OCI-LY1 (cell line): ENCODE measurements around the gene IRS2.

ENCODE experiments used
- H2AFZ ChIP-seq: fragments of 200-600 bp; sonication (generic), shearing (Covaris generic); 2 replicates; pipeline ENCODE4 v1.6.0; 2014; ENCODE audit warnings: antibody characterized with exemption, mild to moderate bottlenecking, low read length
- H3F3A ChIP-seq: fragments of 200-600 bp; sonication (generic), shearing (Covaris generic); 2 replicates; pipeline ENCODE4 v1.6.0; 2014; ENCODE audit warnings: mild to moderate bottlenecking, antibody characterized with exemption, low read length, moderate library complexity; ENCODE audit not compliant: insufficient read depth
- H3K27ac ChIP-seq: fragments of 200-600 bp; sonication (generic); 2 replicates; pipeline ENCODE4 v1.5.1; 2014; ENCODE audit warnings: low read length, mixed run types, mild to moderate bottlenecking, low read depth; ENCODE audit not compliant: poor library complexity, severe bottlenecking
- H3K27me3 ChIP-seq: fragments of 200-600 bp; sonication (generic); 2 replicates; pipeline ENCODE4 v1.6.0; 2014; ENCODE audit warnings: antibody characterized with exemption, mild to moderate bottlenecking, low read length, moderate library complexity; ENCODE audit not compliant: insufficient read depth
- H3K36me3 ChIP-seq: fragments of 200-600 bp; sonication (generic); 2 replicates; pipeline ENCODE4 v1.6.1; 2014; ENCODE audit warnings: mild to moderate bottlenecking, antibody characterized with exemption, low read length, moderate library complexity, mixed read lengths; ENCODE audit not compliant: insufficient read depth
- H3K4me1 ChIP-seq: fragments of 200-600 bp; sonication (generic); 2 replicates; pipeline ENCODE4 v1.5.1; 2014; ENCODE audit warnings: mild to moderate bottlenecking, low read length, moderate library complexity; ENCODE audit not compliant: insufficient read depth, severe bottlenecking
- H3K4me2 ChIP-seq: fragments of 200-600 bp; sonication (generic), shearing (Covaris generic); 2 replicates; pipeline ENCODE4 v1.6.1; 2014; ENCODE audit warnings: low read length
- H3K4me3 ChIP-seq: fragments of 200-600 bp; sonication (generic); 2 replicates; pipeline ENCODE4 v1.5.1; 2014; ENCODE audit warnings: low read length, low read depth, mild to moderate bottlenecking, mixed read lengths; ENCODE audit not compliant: poor library complexity, severe bottlenecking
- H3K79me2 ChIP-seq: fragments of 200-600 bp; shearing (Covaris generic); 2 replicates; pipeline ENCODE4 v1.6.1; 2016; ENCODE audit warnings: mixed run types, low read length, mixed read lengths; ENCODE audit not compliant: insufficient read depth
- H3K9ac ChIP-seq: fragments of 200-600 bp; sonication (generic), shearing (Covaris generic); 2 replicates; pipeline ENCODE4 v1.6.1; 2014; ENCODE audit warnings: mild to moderate bottlenecking, low read length, mixed read lengths
- H3K9me2 ChIP-seq: fragments of 200-600 bp; sonication (generic), shearing (Covaris generic); 2 replicates; pipeline ENCODE4 v1.6.1; 2014; ENCODE audit warnings: low read depth, mild to moderate bottlenecking, low read length, mixed read lengths
- H3K9me3 ChIP-seq: fragments of 200-600 bp; shearing (Covaris generic); 2 replicates; pipeline ENCODE4 v1.6.1; 2014; ENCODE audit warnings: low read length, mixed read lengths
- H4K20me1 ChIP-seq: fragments of 200-600 bp; sonication (generic), shearing (Covaris generic); 2 replicates; pipeline ENCODE4 v1.6.0; 2016; ENCODE audit warnings: mild to moderate bottlenecking, low read length; ENCODE audit not compliant: insufficient read depth
- CTCF ChIP-seq: fragments of 200-600 bp; sonication (generic), shearing (Covaris generic); IDR thresholded peaks from 2 replicates; pipeline ENCODE4 v1.5.1; 2017; ENCODE audit warnings: mild to moderate bottlenecking, antibody characterized with exemption, low read length, moderate library complexity, mixed read lengths
- EZH2 ChIP-seq: fragments of 200-600 bp; sonication (generic), shearing (Covaris generic); IDR thresholded peaks from 2 replicates; pipeline ENCODE4 v1.8.0; 2017; ENCODE audit warnings: borderline replicate concordance, mixed run types, mild to moderate bottlenecking, antibody characterized with exemption, low read length, moderate library complexity, mixed read lengths

Gene IRS2

GRCh38 chr13:109807345-109807744 lies 21.0 kb upstream of the IRS2 start:
- Histone ChIP-seq H3K4me1 (no peaks in the 10 kb centered on the region), H4K20me1 (no peaks in the 10 kb centered on the region), H3K4me3 (no peak overlapping the region), H3F3A (no peaks in the 10 kb centered on the region), H3K79me2 (no peaks in the 10 kb centered on the region), H3K36me3 (no peaks in the 10 kb centered on the region), H3K27ac (no peak overlapping the region), H3K4me2 (no peak overlapping the region), H3K9ac (no peak overlapping the region), H2AFZ (no peak overlapping the region), H3K27me3 (no peaks in the 10 kb centered on the region; the same call in 1 of the 2 replicates), H3K9me2 (no peaks in the 10 kb centered on the region), H3K9me3 (no peaks in the 10 kb centered on the region)
- no peak for TF ChIP-seq CTCF
- no peak for TF ChIP-seq EZH2

GRCh38 chr13:109804654-109805053 lies 18.3 kb upstream of the IRS2 start:
- no peaks in the 10 kb centered on the region for H3F3A ChIP-seq
- no peaks in the 10 kb centered on the region for H3K9me2 ChIP-seq
- H3K9me3 ChIP-seq, result no peaks in the 10 kb centered on the region
- no peak overlapping the region for H3K9ac ChIP-seq
- no peak overlapping the region for H2AFZ ChIP-seq
- H3K36me3 ChIP-seq, result no peaks in the 10 kb centered on the region
- no peaks in the 10 kb centered on the region; the same call in 1 of the 2 replicates for H3K27me3 ChIP-seq
- no peaks in the 10 kb centered on the region for H3K4me1 ChIP-seq
- no peaks in the 10 kb centered on the region for H4K20me1 ChIP-seq
- H3K79me2 ChIP-seq, result no peaks in the 10 kb centered on the region
- H3K4me2 ChIP-seq, result no peak overlapping the region
- no peak overlapping the region for H3K27ac ChIP-seq
- TF ChIP-seq EZH2 (no peak), CTCF (no peak)
- no peak overlapping the region for H3K4me3 ChIP-seq

GRCh38 chr13:109803825-109804224 lies 17.4 kb upstream of the IRS2 start:
- Histone ChIP-seq H3F3A (no peaks in the 10 kb centered on the region), H3K9me2 (no peaks in the 10 kb centered on the region), H3K79me2 (no peaks in the 10 kb centered on the region), H3K27me3 (no peaks in the 10 kb centered on the region), H3K4me2 (no peak overlapping the region), H3K36me3 (no peaks in the 10 kb centered on the region), H2AFZ (no peak overlapping the region), H3K9me3 (no peaks in the 10 kb centered on the region), H3K4me3 (no peak overlapping the region), H4K20me1 (no peaks in the 10 kb centered on the region), H3K4me1 (no peaks in the 10 kb centered on the region), H3K9ac (no peak overlapping the region), H3K27ac (no peak overlapping the region)
- TF ChIP-seq EZH2 (no peak), CTCF (no peak)
